Left lung (tissue), 10 donors: ENCODE results near the gene EHMT1. TPM values are rescaled to one million over a fixed set of nuclear protein-coding genes. Genes with fewer than 3 reads are reported as not detected.
A peak's percentile ranks its signal among the peaks of the same experiment; 100 is the strongest.

ENCODE experiments used
- ATAC-seq: fragments of 200-7000 bp; cut with Tn5 transposase; one replicate; pipeline ENCODE4 v1.9.1; 2020; ENCODE audit warnings: moderate library complexity
- DNase-seq, 4 donors: peaks; one replicate each; pipeline ENCODE4 v3.0.0-alpha.2; 2013 to 2020
- H3K27ac ChIP-seq, 2 donors: fragments of 200-600 bp; sonication (generic) in 1 of 2; one replicate each; pipeline versions ENCODE4 v1.5.0 to v1.8.0; 2020 to 2021
- H3K27me3 ChIP-seq, 2 donors: fragments of 200-600 bp; sonication (generic) in 1 of 2; one replicate each; pipeline versions ENCODE4 v1.5.0 to v1.8.0; 2020 to 2021
- H3K36me3 ChIP-seq, 2 donors: fragments of 200-600 bp; sonication (generic) in 1 of 2; one replicate each; pipeline versions ENCODE4 v1.5.0 to v1.8.0; 2020 to 2021
- H3K4me1 ChIP-seq, 2 donors: fragments of 200-600 bp; one replicate each; pipeline ENCODE4 v1.8.0; 2021
- H3K4me3 ChIP-seq, 2 donors: fragments of 200-600 bp; sonication (generic) in 1 of 2; one replicate each; pipeline versions ENCODE4 v1.5.0 to v1.8.0; 2020 to 2021; ENCODE audit warnings: mild to moderate bottlenecking in 1 of 2
- H3K9me3 ChIP-seq, 2 donors: fragments of 200-600 bp; sonication (generic) in 1 of 2; one replicate each; pipeline versions ENCODE4 v1.5.0 to v1.8.0; 2020 to 2021
- CTCF ChIP-seq, 2 donors: fragments of 200-600 bp; sonication (generic) in 1 of 2; IDR thresholded peaks; one replicate each; pipeline versions ENCODE4 v1.5.0 to v1.8.0; 2021; ENCODE audit warnings: antibody characterized with exemption in 2 of 2
- intact Hi-C, 2 donors: fragments of 100-400 bp; cut with DNase I; formaldehyde crosslinking; loops; one replicate each; pipeline versions ENCODE4 v1.11.2 to v1.14.2; 2022
- polyA plus RNA-seq, 6 donors: library from polyadenylated mRNA; unstranded; fragments of 120-200 nt; gene quantifications; one replicate each; pipeline ENCODE4 v1.2.1, GENCODE V29; 2013; ENCODE audit not compliant: insufficient read length in 6 of 6
- total RNA-seq, 2 donors: library from RNA; stranded (reverse); fragmentation: NEBNext Ultra II Directional; extraction: Animal tissue kit (Norgen Biotek cat#: 25700); gene quantifications; one replicate each; pipeline ENCODE4 v1.2.1, GENCODE V29; 2021
- donor health status: DM: no; HTN: yes; CAD: no.
- donor health status: DM: no; HTN: no; CAD: no.

Gene EHMT1
- total and polyA plus RNA-seq, 8 donors: 71.5 to 92.7 (median 82.7) TPM

GRCh38 chr9:137816531-137817235 lies 197.9 kb downstream of the EHMT1 start:
- intact Hi-C loops: no loop called here
- Histone ChIP-seq H3K4me1 (no peaks in the 10 kb centered on the region), H3K27me3 (no peaks in the 10 kb centered on the region), H3K36me3 (peaks cover 0 to 89% of the 10 kb centered on the region in 2 donors), H3K27ac (no peak overlapping the region), H3K4me3 (no peak overlapping the region), H3K9me3 (no peaks in the 10 kb centered on the region)
- no peak for ATAC-seq
- peak in 1 of 4 donors; percentile 21 for DNase-seq
- TF ChIP-seq CTCF (IDR thresholded peaks at IDR 0.05): no peak

- no peaks in the 10 kb centered on the region for H3K27me3 ChIP-seq
- TF ChIP-seq CTCF (IDR thresholded peaks at IDR 0.05): no peak
- no peaks in the 10 kb centered on the region for H3K4me1 ChIP-seq
- no peak overlapping the region for H3K4me3 ChIP-seq
- peaks cover 0 to 89% of the 10 kb centered on the region in 2 donors for H3K36me3 ChIP-seq
- no peak overlapping the region for H3K27ac ChIP-seq
- ATAC-seq (no peak), DNase-seq (peak in 1 of 4 donors; percentile 18)
- H3K9me3 ChIP-seq: no peaks in the 10 kb centered on the region
- intact Hi-C loops: no loop called here
Observed at GRCh38 chr9:137817236-137818200, 198.7 kb downstream of the EHMT1 start.

- no peak for ATAC-seq
- no peak for TF ChIP-seq CTCF (IDR thresholded peaks at IDR 0.05)
- Histone ChIP-seq H3K36me3 (peaks cover 0 to 89% of the 10 kb centered on the region in 2 donors), H3K4me3 (no peak overlapping the region), H3K27me3 (no peaks in the 10 kb centered on the region), H3K4me1 (no peaks in the 10 kb centered on the region), H3K9me3 (no peaks in the 10 kb centered on the region), H3K27ac (no peak overlapping the region)
- DNase-seq: no peak
- intact Hi-C loops: no loop called here
Observed at GRCh38 chr9:137818286-137818685, 199.5 kb downstream of the EHMT1 start.

GRCh38 chr9:137820161-137820855 lies 201.5 kb downstream of the EHMT1 start:
- H3K4me1 ChIP-seq: no peaks in the 10 kb centered on the region
- H3K27ac ChIP-seq: no peak overlapping the region
- no peak for TF ChIP-seq CTCF (IDR thresholded peaks at IDR 0.05)
- no peak overlapping the region for H3K4me3 ChIP-seq
- DNase-seq (peak in 1 of 4 donors; percentile 6), ATAC-seq (no peak)
- no peaks in the 10 kb centered on the region for H3K9me3 ChIP-seq
- intact Hi-C loops: no loop called here
- no peaks in the 10 kb centered on the region for H3K27me3 ChIP-seq
- H3K36me3 ChIP-seq: peaks cover 0 to 86% of the 10 kb centered on the region in 2 donors
